Glutamatergic neuron (in vitro differentiated cells): ENCODE measurements around the gene TSSC4. TPM values are rescaled to one million over a fixed set of nuclear protein-coding genes. Genes with fewer than 3 reads are reported as not detected.

Source experiments
- DNase-seq: peaks from one replicate; pipeline ENCODE4 v3.0.0; 2022
- H3K27ac Mint-ChIP-seq: one replicate; pipeline ENCODE4 v1.8.0; 2020; ENCODE audit warnings: mild to moderate bottlenecking, mixed read lengths, inconsistent platforms; ENCODE audit not compliant: unreplicated experiment
- H3K27me3 Mint-ChIP-seq: one replicate; pipeline ENCODE4 v1.8.0; 2020; ENCODE audit warnings: mild to moderate bottlenecking, moderate library complexity, mixed read lengths, inconsistent platforms; ENCODE audit not compliant: unreplicated experiment
- H3K36me3 Mint-ChIP-seq: one replicate; pipeline ENCODE4 v1.8.0; 2020; ENCODE audit warnings: mild to moderate bottlenecking, mixed read lengths, inconsistent platforms; ENCODE audit not compliant: unreplicated experiment
- H3K4me1 Mint-ChIP-seq: one replicate; pipeline ENCODE4 v1.8.0; 2020; ENCODE audit warnings: mild to moderate bottlenecking, low read depth, mixed read lengths, inconsistent platforms; ENCODE audit not compliant: unreplicated experiment
- H3K4me3 Mint-ChIP-seq: one replicate; pipeline ENCODE4 v1.8.0; 2020; ENCODE audit warnings: mild to moderate bottlenecking, mixed read lengths, inconsistent platforms; ENCODE audit not compliant: unreplicated experiment
- H3K9me3 Mint-ChIP-seq: one replicate; pipeline ENCODE4 v1.8.0; 2020; ENCODE audit warnings: mild to moderate bottlenecking, moderate library complexity, mixed read lengths, inconsistent platforms; ENCODE audit not compliant: unreplicated experiment
- total RNA-seq: library from RNA; stranded (reverse); fragmentation: NEBNext Ultra II Directional; extraction: Animal tissue kit (Norgen Biotek cat#: 25700); gene quantifications from one replicate; pipeline ENCODE4 v1.2.1, GENCODE V29; 2021; ENCODE audit not compliant: unreplicated experiment
- TF ChIP-seq, protein P1 (sequence below): fragments of 200-600 bp; sonication (generic); IDR thresholded peaks from one replicate; pipeline ENCODE4 v1.5.0; 2021; ENCODE audit not compliant: partially characterized antibody, unreplicated experiment

TSSC4 gene
- total RNA-seq, 1 donor from 2014 or later: 49.7 TPM

DNA sequence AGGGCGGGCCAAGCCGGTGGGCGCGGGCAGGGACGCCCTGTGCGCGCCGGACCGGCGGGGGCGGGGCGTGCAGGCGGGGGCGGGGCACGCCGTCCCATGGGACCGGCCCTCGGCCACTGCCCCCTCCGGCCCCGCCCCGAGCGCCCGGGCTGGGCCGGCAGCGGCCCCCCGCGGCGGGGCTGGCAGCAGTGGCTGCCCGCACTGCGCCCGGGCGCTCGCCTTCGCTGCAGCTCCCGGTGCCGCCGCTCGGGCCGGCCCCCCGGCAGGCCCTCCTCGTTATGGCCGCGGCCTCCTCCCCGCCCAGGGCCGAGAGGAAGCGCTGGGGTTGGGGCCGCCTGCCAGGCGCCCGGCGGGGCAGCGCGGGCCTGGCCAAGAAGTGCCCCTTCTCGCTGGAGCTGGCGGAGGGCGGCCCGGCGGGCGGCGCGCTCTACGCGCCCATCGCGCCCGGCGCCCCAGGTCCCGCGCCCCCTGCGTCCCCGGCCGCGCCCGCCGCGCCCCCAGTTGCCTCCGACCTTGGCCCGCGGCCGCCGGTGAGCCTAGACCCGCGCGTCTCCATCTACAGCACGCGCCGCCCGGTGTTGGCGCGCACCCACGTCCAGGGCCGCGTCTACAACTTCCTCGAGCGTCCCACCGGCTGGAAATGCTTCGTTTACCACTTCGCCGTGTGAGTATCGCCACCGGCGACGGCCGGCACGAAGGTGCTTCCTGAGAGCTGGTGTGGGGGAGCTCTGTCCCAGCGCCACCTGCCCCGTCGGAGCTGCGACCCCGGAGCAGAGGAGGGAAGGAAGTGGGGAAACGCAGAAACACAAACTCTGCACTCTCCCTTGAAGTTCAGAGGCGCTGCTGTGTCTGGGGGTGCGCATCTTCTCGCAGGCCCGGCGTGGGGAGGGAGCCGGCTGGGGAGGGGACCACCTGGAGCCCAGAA is 44.5 kb downstream of the TSSC4 start, which contains the start of gene KCNQ1:
KCNQ1 (plus strand) TSS at position 188 of the 925 bp plus-strand sequence; CDS start at position 279, 91 bp downstream.
- peaks cover 25% of the 10 kb centered on the region for H3K27me3 Mint-ChIP-seq
- peaks cover 5% of the 10 kb centered on the region for H3K9me3 Mint-ChIP-seq
- peak; percentile 33 for DNase-seq
- TF ChIP-seq, protein P1, sequence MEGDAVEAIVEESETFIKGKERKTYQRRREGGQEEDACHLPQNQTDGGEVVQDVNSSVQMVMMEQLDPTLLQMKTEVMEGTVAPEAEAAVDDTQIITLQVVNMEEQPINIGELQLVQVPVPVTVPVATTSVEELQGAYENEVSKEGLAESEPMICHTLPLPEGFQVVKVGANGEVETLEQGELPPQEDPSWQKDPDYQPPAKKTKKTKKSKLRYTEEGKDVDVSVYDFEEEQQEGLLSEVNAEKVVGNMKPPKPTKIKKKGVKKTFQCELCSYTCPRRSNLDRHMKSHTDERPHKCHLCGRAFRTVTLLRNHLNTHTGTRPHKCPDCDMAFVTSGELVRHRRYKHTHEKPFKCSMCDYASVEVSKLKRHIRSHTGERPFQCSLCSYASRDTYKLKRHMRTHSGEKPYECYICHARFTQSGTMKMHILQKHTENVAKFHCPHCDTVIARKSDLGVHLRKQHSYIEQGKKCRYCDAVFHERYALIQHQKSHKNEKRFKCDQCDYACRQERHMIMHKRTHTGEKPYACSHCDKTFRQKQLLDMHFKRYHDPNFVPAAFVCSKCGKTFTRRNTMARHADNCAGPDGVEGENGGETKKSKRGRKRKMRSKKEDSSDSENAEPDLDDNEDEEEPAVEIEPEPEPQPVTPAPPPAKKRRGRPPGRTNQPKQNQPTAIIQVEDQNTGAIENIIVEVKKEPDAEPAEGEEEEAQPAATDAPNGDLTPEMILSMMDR: no peak
- H3K4me1 Mint-ChIP-seq: no peaks in the 10 kb centered on the region
- H3K27ac Mint-ChIP-seq: no peak within 1 kb of the TSS
- peaks cover 7% of the 10 kb centered on the region for H3K36me3 Mint-ChIP-seq
- H3K4me3 Mint-ChIP-seq: peak within 1 kb of the TSS; percentile 42

DNA sequence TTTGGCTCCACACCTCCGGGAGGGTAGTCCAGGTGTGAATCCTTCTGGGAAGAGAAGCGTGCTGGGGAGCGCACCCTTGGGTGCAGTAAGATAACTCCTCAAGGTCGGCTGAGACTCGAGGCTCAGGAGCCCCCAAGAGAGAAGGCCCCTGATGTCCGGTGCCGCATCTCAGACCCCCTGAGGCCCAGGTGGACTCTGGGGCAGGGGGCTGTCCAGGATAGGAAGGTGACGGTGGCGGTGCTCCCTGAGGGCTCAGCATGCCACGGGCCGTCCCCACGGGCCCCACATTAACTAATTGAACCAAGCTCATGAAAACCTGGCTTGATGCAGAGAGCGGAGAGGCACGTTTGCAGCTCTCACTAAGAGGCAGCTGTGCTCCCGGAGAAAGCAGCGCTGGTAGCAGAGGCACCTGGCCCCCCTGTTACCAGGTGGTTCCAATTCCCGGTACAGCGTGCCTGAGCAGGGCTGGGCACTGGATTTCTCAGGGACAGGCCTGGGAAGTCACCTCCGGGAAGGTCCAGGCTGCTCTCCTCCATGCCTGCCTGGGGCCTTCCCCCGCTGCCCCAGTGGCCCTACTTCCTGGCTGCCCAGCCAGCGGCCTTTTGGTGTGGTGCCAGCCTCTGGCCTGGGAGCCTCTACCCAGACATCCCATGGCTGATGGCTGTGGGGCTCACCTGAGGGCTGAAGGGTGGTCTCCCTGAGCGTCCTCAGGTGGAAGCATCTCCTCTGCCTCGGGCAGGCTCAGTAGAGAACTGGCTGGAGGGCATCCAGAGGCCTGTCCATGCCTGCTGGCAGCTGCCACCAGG is 45.4 kb downstream of the TSSC4 start:
- Mint-ChIP-seq H3K4me1 (no peaks in the 10 kb centered on the region), H3K4me3 (peak overlapping the region; percentile 42), H3K27ac (no peak overlapping the region), H3K36me3 (peaks cover 7% of the 10 kb centered on the region), H3K9me3 (peaks cover 5% of the 10 kb centered on the region), H3K27me3 (peaks cover 24% of the 10 kb centered on the region)
- TF ChIP-seq, protein P1: no peak
- peak; percentile 17 for DNase-seq

DNA sequence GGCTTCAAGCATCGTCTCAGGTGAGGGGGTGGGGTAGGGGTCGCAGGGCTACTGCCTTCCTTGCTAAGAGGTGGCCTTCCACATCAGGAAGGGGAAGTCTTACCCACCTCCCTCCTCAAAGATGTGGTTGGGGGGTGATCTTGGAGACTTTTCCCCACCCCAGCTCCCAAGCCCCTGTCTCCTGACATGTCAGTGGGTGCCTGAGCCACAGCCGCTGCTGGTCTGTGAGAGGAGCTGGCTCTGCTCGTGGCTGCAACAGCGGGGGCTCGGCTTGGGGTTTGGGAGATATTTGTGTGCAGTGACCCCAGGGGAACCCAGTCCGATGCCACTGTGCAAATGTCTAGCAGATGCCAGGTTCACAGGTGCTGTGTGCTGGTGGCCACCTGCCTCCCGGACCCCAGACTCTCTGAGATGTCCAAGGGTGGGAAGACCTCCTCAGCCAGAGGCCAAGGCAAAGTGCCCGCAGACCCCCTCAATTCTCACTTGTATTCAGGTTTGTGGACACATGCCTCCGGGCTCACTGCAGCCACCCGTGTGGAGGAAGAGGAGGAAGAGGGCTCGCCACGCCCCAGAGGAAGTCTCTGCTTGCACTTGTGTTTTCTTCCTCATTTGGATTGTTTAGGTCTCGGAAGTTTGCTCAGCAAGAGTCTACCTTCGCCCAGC is 46.2 kb downstream of the TSSC4 start:
- Mint-ChIP-seq H3K27ac (no peak overlapping the region), H3K27me3 (peaks cover 24% of the 10 kb centered on the region), H3K9me3 (peaks cover 5% of the 10 kb centered on the region), H3K4me1 (no peaks in the 10 kb centered on the region), H3K36me3 (peaks cover 7% of the 10 kb centered on the region), H3K4me3 (no peak overlapping the region)
- peak; percentile 17 for DNase-seq
- TF ChIP-seq, protein P1: no peak

DNA sequence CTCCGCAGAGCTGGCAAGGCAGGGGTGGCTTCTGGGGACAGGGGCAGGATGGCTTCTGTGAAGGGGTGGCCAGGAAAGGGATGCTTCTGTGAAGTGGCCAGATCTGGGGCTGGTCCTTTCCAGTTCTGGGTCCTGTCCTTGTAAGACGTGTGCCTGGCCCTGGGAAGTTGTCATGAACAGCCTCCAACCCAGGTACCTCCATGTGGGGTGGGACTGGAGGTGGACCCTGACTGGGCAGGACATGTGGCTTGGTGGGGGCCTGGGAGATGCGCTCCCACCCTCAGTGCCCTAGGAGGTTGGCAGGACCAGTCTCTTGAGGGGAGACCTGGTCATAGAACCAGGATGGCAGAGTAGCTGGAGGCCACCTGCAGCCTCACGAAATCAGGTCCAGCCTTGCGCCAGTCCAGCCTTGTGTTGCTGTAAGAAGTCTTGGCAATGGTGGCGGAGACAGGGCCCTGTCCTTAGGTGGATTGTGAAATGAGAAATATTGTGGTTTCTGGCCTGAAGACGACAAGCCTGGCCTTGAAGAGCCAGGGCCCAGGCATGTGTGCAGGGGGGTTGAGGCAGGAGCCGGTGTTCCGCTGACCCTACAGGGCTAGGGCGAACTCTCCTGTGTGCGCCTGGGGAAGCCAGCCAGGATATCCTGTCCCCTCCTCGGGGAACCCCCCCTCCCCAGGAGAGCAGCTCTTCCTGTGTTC is 46.9 kb downstream of the TSSC4 start:
- no peaks in the 10 kb centered on the region for H3K4me1 Mint-ChIP-seq
- H3K27me3 Mint-ChIP-seq: peaks cover 24% of the 10 kb centered on the region
- H3K27ac Mint-ChIP-seq: no peak overlapping the region
- H3K9me3 Mint-ChIP-seq: peaks cover 5% of the 10 kb centered on the region
- DNase-seq: peak; percentile 6
- H3K36me3 Mint-ChIP-seq: peaks cover 7% of the 10 kb centered on the region
- no peak overlapping the region for H3K4me3 Mint-ChIP-seq
- TF ChIP-seq, protein P1: no peak
